NCI-H524 (cell line): ENCODE results near the gene ATP8B4.
"Not testable (repeated sequence)": the region's sequence is repeated elsewhere in the genome, so short reads cannot be mapped to it uniquely, and the experiment has no call there.

Experiments
- DNase-seq, 2 experiments: peaks; one replicate each; lab custom pipeline; 2025; lab: John Stamatoyannopoulos, UW

ATP8B4 gene

GRCh38 chr15:50138391-50138790 is 19.4 kb upstream of the ATP8B4 start:
- peak in 1 of 2 experiments; percentile 28 for DNase-seq

- no peak for DNase-seq
Measured at GRCh38 chr15:50137893-50138292, 18.9 kb upstream of the ATP8B4 start.

DNA sequence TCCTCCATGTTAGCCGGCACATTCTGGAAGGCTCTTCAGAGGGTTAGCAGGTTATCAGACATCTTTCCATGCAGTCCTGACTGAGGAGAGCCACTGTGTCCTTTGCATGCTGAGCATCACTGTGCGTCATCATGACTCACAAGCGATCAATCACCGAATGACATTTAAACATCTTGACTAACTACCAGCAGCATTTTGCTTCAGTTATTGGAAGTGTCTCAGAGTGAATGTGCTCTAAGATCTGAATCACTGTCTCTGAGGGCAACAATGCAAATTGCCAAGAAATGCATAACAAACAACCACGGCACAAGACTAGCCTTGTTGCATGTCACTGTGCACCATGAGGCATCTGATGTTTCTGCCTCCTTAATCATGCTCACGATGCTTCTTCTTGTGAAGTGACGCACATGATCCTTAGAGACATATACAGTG is 18.3 kb upstream of the ATP8B4 start:
- no peak for DNase-seq

DNA sequence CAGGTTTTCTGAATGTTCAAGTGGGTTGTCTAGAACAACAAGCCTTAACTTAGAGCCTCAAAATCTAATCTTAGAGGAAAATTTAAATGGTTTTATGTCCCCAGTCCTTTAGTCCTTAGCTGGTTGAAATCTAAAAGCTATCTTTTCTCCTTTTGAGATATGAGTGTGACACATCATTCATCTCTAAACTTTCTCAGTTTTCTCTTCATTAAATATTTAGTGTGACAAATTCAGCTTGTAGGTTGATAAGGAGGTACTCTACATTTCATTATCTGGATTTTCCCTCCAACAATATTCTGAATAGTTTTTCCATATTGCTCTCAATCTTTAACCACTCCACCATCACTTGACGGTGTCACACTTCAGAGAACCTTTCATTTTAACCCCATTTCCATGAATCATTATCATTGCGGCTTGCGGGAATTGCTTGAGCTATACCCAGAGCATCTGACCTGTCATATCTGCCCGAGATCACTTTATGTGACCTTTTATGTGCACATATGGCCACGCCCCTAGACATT is 16.1 kb upstream of the ATP8B4 start:
- DNase-seq, result no peak

- DNase-seq, result no peak
Measured at GRCh38 chr15:50134524-50135024, 15.5 kb upstream of the ATP8B4 start.

- not testable (repeated sequence) for DNase-seq
Measured at GRCh38 chr15:50132251-50132984, 13.4 kb upstream of the ATP8B4 start.

DNA sequence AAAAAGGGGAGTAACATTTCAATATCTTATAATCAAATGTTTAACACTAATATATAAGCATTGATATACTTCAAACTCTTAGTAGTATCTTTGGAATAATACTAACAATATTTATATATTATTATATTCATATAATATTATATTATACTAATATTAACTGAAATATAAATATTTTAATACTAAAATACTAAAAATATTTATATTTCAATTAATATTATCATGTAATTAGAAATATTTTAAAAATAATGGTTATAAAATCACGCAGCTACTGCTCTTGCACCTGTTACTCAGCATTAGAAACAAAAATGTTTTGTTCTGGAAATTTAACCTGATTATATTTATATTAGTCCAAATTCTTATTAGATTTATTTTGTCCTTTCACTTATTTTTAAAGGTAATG is 12.6 kb upstream of the ATP8B4 start:
- DNase-seq, result no peak

DNA sequence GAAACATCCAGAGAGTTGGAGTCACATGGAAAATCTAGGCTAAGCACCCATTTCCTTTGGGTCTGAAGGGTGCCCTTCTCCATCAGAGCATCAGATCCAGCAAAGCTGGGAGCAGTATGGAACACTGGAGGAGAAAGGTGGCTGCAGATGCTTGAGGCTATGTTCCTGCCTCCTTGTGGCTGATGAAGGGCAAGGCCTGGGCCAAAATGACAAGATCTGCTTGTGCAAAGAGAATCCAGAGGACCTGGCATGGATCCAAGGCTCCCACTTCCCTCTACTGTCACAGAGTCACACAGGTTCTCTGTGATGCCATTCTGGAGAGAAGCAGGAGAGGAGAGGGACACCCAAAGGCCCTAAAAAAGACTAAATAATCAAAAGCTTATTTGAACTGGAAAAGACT is 9.2 kb upstream of the ATP8B4 start:
- DNase-seq, result no peak

DNA sequence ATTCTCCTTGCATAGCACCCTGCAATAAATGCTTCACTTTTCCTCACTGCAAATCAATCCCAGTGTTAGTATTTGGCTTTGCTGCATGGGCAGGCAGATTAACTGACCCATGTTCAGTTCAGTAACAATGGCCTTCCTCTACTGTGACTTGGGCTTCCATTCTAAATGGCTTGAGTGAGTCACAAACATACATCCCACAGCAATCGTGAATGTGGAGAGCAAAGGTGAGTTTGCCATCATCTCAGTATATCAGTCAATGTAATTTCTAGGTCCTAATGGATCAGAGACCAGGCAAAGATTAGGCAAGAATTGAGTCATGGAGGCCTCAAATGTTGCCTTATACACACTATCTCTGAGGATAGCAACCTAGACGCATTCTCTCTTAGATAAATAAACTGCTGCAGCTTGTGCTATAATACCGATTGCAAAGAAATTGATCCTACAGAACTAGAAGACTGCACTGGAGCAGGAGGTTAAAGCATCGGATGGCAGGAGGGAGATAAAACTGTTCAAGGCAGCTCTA is 8.3 kb upstream of the ATP8B4 start:
- DNase-seq, result no peak

DNA sequence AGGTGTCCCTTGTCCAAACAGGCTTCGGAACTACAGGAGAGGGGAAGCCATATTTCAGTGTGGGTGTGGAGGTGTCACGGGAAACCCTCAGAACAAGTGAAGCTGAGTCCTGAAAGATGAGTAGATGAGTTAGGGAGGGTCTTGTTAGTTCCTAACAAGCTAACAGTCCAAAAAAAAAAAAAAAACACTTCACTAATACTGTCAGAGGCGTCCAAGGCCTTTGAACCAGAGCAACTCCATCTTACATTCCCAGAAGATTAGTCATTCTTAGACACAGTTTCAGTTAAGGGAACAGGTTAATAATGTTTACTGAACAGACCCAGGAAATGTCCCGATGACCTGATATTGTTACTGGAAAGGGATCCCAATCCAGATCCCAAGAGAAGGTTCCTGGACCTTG is 7.0 kb upstream of the ATP8B4 start:
- no peak for DNase-seq

DNA sequence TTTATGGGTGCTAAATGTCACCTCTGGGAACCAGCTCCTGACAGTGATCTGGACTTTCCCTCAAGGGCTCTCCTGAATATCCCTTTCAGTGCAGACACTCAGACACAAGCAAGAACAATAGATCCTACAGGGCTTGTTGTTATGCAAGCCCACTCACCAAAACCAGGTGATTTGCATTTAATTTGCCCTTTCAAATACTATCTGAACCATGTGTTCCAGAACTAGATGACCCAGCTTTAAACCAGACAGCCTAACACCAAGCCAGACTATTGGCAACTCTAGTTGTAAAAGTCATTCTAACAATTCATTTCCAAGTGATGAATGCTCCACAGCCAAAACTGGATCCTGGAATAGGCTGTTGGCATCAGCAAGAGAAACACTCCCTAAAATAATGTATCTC is 5.6 kb upstream of the ATP8B4 start:
- DNase-seq, result no peak

GRCh38 chr15:50123861-50124557 is 5.0 kb upstream of the ATP8B4 start:
- no peak for DNase-seq

DNA sequence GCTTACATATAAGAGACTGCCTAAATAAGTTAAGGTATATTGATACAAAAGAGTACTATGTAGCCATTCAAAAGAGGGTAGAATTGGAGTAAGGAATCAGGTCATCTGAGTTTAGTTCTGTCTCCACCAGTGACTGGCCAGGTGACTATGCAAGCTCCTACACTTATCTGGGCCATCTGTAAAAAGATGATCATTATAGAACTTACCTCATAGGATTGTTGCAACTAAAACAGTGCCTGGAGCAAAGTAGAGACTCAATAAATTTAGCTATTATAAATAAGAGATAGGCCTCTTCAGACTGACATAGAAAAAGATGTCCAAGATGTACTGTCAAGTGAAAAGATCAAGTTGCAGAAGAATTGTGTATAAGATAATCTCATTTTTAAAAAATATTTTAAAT is 1.7 kb upstream of the ATP8B4 start:
- no peak for DNase-seq

GRCh38 chr15:50117431-50118027 is 1.5 kb downstream of the ATP8B4 start:
- DNase-seq, result no peak

GRCh38 chr15:50116477-50116876 is 2.6 kb downstream of the ATP8B4 start:
- peak in 1 of 2 experiments; percentile 40 for DNase-seq

- DNase-seq, result no peak
Measured at GRCh38 chr15:50113992-50114780, 4.8 kb downstream of the ATP8B4 start.

DNA sequence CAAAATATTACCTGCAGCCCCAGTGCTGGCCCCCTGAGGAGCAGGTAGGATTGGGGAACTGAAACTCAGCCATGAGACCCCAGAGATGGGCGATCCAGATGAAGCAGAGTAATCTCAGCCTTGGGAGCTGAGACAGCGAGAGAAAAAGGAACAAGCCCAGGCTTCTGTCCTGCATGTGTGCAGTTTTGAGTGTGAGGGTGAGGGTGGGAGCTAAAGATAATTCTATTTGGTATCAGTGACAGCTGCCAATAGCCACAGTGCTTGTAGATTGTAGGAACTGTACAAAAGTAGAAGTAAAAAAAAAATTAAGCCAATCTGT is 5.9 kb downstream of the ATP8B4 start:
- no peak for DNase-seq

- DNase-seq, result no peak
Measured at GRCh38 chr15:50112488-50113186, 6.4 kb downstream of the ATP8B4 start.

- no peak for DNase-seq
Measured at GRCh38 chr15:50110285-50110684, 8.7 kb downstream of the ATP8B4 start.

DNA sequence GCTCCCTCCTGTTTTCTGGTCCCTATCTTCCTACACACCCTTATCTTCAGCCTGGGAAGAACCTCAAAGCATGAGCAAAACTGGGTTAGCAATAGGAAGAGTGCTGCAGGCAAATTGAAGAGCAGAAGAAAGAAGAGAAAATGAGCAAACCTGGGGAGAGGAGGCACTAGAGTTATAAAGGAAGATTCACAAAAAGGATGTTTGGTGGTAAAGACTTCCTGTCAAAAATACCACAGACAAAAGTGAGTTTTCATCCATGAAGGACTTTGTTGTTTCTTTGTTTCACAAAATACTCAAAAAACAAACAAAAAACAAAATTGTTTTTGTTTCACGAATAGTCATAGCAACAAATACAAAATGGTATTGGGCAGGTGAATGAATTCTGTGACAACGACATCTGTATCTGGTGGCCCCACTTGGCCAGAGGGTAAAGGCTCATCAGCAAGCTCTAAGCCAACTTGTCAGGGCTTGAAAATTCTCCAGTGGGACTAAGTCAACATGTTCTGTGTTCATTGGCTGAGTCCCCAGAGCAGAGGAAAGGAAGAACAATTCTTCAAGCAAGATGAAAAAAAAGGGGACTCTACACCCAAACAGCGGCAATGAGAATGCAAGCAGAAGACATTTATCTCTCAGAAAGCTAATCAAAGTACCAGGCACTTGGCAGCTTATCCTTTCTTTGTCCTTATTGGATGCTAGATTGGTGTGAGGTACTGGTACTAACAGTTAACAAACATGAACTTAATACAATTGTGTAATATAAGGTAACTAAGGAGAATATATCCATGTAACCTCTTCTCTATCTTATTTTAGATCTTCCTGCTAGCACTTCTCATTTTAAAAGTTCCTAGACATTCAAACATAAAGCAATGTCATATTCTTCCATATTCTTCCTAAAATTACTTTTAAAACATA is 9.7 kb downstream of the ATP8B4 start:
- DNase-seq, result no peak
